Activated CD4-positive, alpha-beta T cell treated with anti-CD3 and anti-CD28 coated beads, Interleukin-2, amount 50 U/mL, for 16 hours (primary cell): ENCODE results near the gene DENND1A.
"Not testable (repeated sequence)": the region's sequence is repeated elsewhere in the genome, so short reads cannot be mapped to it uniquely, and the experiment has no call there.

Experiments
- DNase-seq: peaks from one replicate; pipeline ENCODE4 v3.0.0-alpha.2; 2020

DENND1A gene

DNA sequence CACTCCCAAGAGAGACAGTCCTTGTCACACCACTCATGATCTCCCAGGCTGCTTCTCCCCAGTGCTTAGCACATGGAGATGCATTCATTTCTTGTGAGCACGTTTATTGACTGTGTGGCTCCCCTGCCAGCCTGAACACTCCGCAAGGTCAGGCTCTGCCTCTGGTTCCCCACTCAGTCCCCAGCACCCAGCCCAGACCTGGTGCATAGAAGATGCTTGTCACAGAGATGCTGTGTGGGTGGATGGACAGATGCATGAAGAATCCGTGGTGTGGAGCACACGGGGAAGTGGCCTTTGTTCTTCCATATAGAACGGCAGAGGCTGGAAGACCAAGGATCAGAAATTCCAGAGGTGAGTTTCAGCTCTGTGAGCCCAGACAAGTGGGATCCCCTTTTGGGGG is 587.7 kb downstream of the DENND1A start:
- DNase-seq = no peak

DNA sequence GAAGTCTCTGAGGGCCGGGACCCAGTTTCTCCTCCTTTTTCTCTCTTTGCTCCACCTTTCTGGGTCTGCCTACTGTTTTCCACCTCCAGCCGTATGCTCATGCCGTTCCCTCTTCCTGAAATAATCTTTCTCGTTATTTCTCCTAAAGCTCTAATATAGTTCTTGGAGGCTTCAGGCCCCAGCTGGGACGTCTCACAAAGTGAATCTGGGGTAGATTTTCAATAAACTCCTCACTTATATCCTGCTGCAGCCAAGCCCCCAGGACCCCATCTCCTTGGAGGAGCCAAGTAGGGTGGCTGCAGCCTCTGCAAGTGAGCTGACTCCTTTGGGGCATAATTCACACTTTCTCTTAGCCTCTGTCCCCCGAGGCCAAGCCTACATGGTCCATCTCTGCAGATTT is 588.1 kb downstream of the DENND1A start:
- no peak for DNase-seq

DNA sequence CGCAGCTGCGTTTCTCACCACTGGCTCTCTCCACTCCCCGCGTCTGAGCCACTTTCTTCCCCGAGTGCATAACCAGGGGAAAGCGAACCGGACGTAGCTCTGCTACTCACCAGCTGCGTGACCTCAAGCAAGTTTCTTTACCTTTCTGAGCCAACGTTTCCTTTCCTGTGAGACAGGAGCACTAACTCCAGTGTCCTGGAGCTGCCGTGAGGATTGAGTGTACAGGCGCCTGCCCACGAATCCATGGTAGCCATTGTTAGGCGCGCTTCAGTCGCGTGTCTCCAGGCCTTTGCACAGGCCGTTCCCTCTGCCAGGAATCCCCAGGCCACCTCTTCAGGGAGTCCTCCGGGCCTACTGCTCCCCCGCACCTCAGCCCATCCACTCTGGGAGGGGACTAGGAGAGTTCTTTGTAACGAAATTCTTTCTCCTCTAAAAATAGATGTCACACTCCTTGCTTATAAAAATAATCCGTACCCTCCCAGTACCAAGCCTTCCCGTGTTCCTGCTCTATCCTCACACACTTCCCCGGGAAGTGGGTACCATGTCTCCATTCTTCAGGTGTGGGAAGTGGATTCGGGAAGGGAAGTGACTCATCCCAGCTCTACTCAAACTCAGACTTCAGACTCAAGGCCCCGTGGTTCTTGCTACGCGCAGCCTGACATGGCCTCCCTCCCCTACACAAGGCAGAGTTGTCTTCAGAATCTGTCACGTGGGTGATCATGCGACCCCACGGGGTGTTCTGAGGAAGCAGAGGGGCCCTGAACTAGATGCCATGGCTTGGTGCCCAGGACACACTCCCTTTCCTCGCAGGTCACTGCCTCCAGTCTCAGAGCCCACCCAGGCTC is 590.0 kb downstream of the DENND1A start:
- peak; percentile 84 for DNase-seq

DNA sequence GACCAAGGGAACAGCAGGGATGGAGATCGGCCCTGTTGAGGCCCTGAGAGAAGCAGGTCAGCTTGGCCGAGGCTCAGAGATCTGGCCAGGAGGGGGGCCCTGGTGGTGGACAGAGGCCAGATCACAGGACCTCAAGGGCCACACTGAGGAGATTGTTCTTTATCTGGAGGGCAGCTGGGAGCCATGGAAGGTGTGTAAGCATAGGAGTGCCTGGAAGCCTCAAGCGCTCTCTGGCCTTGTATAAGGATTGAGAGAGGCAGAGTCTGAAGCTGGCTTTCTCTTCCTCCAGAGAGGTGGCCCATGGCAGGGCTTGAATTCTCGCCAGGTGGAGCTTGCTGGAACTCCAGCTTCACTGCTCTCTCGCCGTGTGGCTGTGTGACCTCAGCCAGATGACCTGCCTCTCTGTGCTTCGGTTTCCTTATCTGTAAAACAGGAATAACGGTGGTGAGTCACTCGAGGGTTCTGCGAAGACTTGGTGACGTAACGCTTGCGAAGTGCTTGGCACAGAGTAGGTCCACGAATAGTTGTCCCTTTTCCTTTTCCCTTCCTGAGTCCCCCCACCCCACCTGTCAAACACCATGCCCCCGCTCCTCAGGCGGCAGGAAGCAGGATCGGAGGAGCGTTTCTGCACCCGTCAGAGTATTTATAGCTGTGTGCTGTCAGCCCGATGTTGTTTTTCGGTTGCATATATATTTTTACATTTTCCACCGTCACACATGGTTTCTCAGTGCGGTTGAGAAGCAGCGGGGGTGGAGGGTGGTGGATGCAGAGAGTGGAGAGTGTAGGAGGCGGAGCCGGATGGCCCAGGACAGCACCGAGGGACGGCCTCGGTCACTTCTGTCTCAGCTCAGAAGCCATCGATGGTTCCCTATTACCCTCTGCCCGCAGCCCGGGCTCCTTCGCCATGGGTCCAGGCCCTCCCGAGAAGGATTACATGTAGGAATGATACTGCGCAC is 590.9 kb downstream of the DENND1A start:
- peak; percentile 81 for DNase-seq

DNA sequence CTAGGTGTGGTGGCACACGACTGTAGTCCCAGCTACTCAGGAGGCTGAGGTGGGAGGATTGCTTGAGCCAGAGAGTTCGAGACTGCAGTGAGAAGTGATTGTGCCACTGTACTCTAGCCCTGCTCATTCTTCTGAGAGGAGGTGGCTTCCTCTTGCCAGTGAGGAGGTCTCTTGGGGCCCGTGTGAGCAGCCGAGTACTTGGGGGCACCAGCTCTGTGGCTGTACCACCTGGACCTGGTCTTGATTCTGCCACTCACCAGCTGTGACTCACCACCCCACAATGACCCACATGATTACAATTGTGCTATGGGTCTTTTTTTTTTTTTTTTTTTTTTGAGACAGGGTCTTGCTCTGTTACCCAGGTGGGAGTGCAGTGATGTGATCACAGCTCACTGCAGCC is 592.0 kb downstream of the DENND1A start:
- DNase-seq = no peak

DNA sequence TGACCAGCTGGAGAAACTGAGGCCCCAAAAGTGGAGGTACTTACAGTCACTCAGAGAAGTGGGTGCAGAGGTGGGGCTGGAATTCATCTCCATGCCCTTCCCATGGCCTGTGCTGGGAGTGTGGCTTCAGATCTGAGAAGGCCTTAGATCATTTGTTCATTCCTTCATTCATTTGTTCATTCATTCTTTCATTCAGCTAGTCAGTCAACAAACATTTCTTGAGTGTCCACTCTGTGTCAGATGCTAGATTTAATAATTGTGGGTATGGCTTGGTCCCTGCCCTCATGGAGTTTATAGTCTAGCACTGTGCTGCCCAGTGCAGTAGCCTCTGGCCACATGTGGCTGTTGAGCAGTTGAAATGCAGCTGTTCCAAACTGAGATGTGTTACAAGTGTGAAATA is 593.0 kb downstream of the DENND1A start:
- no peak for DNase-seq

DNA sequence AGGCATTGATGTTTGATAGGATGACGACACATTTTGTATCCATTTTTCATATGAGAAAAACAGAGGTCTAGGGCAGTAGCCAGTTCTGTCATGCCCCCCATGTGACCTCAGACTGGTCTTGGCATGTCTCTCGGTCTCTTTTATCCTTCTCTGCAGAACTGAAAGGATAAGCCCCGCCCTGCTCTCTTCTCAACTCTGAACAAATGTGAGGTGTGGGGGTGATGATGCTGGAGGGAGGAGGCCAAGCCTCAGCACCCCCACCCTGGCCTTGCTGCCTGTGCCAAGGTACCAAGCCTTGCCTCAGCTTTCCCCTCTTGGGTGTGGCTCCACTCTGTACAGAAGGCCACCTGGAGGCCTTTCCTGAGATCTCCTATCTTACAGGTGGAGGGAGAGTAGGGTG is 593.5 kb downstream of the DENND1A start:
- DNase-seq = no peak

DNA sequence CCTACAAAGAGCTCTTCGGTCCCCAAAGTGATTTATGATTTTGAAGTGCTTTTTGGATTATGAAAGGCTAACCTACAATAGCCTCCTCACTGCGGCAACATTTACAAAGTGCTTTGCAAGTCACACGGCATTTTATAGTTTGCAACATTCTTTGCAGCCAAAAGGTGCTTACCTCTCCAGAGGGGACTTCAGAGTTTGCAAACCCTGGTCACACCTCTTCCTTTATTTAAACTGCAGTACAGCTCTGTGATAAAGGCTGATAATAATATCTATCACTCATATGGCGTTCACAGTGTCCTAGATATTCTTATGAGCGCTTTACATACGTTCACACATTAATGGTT is 594.0 kb downstream of the DENND1A start:
- no peak for DNase-seq

DNA sequence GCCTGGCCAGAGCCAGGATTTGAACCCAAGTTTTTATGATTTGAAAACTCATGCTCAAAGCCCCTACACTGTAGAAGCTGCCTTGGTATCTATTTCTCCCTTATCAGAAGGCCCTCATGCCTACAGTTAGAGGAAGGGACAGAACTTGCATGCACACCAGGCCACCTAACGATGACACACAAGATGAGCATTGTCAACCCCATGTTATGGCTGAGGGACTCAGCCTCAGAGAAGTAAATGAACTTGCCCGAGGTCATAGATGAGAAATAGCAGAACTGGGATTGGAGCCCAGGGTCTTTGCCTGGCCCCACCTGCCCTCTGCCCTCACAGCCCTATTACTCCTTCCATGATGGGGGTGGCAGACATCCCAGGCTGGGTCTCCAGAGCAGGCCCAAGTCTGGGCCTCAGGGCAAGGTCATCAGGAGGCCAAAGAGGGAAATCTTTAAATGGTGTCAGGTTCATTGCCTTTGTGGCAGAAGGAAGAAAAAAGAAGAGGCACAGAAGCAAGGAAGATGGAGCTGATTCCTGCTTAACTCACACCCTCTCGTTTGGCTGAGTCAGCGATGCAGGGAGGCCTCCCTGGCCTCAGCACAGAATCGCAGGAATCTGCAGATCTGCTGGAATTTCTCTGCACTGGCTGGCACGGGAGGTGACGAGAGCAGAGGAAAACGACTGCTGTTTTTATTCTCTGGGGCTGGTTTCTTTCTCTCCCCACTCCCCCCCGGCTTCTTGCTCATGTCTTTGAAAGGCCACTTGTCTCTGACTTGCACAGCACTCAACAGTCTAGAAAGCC is 594.5 kb downstream of the DENND1A start:
- no peak for DNase-seq

DNA sequence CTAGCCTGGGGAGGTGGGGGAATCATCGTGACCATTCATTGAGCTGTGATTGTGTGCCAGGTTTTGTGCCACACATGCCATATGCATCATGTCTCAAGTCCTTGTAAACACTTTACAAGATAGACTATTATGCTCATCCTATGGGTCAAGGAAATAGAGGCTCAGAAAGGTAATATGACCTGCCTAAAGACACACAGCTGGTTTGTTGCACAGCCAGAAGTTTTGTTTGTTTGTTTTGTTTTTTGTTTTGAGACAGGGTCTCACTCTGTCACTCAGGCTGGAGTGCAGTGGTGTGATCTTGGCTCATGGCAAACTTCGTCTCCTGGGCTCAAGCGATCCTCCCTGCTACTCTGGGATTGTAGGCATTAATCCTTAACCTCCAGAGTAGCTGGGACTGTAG is 595.3 kb downstream of the DENND1A start:
- no peak for DNase-seq

DNA sequence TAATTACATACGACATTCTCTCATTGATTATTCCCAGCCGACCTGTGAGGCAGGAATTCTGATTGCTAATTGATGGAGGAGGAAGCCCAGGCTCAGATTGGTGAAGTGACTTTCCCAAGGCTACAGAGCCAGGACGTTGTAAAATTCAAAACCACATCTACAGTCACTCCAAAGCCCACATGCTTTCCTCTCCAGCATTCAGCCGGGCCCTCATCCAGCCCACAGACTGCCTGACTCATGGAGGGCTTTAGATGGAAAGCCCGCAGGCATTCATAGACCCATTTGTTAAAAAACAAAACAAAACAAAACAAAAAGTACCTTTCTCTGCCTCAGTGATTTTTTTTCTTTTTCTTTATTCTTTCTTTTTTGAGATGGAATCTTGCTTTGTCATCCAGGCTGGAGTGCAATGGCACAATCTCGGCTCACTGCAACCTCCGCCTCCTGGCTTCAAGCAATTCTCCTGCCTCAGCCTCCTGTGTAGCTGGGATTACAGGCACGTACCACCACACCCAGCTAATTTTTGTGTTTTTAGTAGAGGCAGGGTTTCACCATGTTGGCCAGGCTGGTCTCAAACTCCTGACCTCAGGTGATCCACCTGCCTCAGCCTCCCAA is 596.8 kb downstream of the DENND1A start:
- not testable (repeated sequence) for DNase-seq

DNA sequence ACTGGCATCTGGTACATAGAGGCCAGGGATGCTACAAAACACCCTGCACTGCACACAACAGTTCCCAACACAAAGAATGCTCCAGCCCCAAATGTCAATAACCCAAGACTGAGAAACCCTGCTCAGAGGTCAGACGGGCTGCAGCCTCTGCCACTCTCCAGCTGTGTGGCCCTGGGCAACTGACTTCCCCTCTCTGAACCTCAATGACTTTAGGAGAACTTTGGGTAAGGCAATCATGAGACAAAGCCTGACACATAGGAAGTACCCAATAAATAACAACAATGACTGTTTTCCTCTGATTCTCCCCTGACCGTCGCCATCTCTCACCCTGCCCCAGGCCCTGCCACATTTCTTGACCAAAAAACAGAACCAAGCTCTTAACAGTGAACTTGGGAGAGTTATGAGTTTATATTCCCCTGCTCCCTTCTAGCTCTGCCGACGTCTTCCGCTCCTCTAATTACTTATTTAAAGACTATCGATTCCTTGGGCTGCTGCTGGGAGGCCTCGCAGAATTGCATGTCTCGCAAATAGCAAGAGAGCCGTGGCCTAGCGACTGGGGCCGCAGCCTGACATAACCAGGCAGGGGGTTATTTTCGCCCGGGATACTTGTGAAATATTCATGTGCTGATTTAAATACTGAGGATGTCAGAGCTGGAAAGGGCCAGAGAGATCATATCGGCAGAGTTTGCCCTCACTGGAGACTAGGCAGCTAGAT is 598.4 kb downstream of the DENND1A start:
- DNase-seq = no peak
